B cell (primary cell): Measurements from ENCODE around the gene LRP2. TPM values are rescaled to one million over a fixed set of nuclear protein-coding genes. Genes with fewer than 3 reads are reported as not detected.

ENCODE experiments used
- ATAC-seq: fragments of 200-7000 bp; cut with Tn5 transposase; one replicate; pipeline ENCODE4 v1.10.0; 2021; ENCODE audit warnings: low read depth, mild to moderate bottlenecking, moderate number of reproducible peaks, moderate library complexity
- CTCF ChIA-PET: fragments of 350-600 bp; sonication (Branson Sonifier 250); formaldehyde crosslinking; loops from one replicate; lab custom pipeline; 2021; ENCODE audit warnings: antibody characterized with exemption, inconsistent platforms; lab: Charles Lee
- POLR2A ChIA-PET: fragments of 350-600 bp; sonication (Branson Sonifier 250); formaldehyde crosslinking; loops from one replicate; lab custom pipeline; 2021; ENCODE audit warnings: antibody characterized with exemption; lab: Charles Lee
- DNase-seq: peaks from one replicate; pipeline ENCODE4 v3.0.0; 2013
- H2AFZ ChIP-seq: 2 replicates; pipeline ENCODE4 v1.6.1; 2012; ENCODE audit warnings: mild to moderate bottlenecking, low read depth, low read length; ENCODE audit not compliant: insufficient read depth, poor library complexity, severe bottlenecking
- H3K27ac ChIP-seq, 2 donors: 1 replicate in 1 of 2; 2 replicates in 1 of 2; pipeline ENCODE4 v1.5.1; 2012 to 2013; ENCODE audit warnings: low read length in 2 of 2, mild to moderate bottlenecking in 2 of 2, moderate library complexity in 1 of 2
- H3K27me3 ChIP-seq, 4 experiments: fragments of 200-600 bp in 1 of 4; sonication (generic) in 1 of 4; replicated peaks in 1 of 4; 1 replicate in 2 of 4; 2 replicates in 2 of 4; pipeline versions ENCODE4 v1.6.1 to v1.7.0; 2013 to 2016; ENCODE audit warnings: low read length in 3 of 4, mild to moderate bottlenecking in 2 of 4, mixed read lengths in 1 of 4, moderate library complexity in 1 of 4; ENCODE audit not compliant: insufficient read depth in 4 of 4, control insufficient read depth in 3 of 4; ENCODE audit errors: control extremely low read depth in 1 of 4
- H3K36me3 ChIP-seq, 2 experiments: replicated peaks in 1 of 2; 1 replicate in 1 of 2; 2 replicates in 1 of 2; pipeline versions ENCODE4 v1.6.1 to v1.7.1; 2013; ENCODE audit warnings: low read length in 1 of 2; ENCODE audit not compliant: insufficient read depth in 2 of 2, control insufficient read depth in 1 of 2; ENCODE audit errors: control extremely low read depth in 1 of 2, extremely low read depth in 1 of 2
- H3K4me1 ChIP-seq, 2 donors: fragments of 200-600 bp in 1 of 2; sonication (generic) in 1 of 2; 1 replicate in 1 of 2; 2 replicates in 1 of 2; pipeline versions ENCODE4 v1.5.1 to v1.6.1; 2013 to 2017; ENCODE audit warnings: low read length in 2 of 2; ENCODE audit not compliant: control insufficient read depth in 2 of 2, insufficient read depth in 2 of 2
- H3K4me2 ChIP-seq: replicated peaks from 2 replicates; pipeline ENCODE3; 2012; ENCODE audit warnings: mild to moderate bottlenecking, low read depth, low read length; ENCODE audit not compliant: poor library complexity, severe bottlenecking
- H3K4me3 ChIP-seq, 5 experiments: fragments of 200-600 bp in 1 of 5; sonication (generic) in 1 of 5; 1 replicate in 3 of 5; 2 replicates in 2 of 5; pipeline versions ENCODE4 v1.5.1 to v1.7.0; 2011 to 2016; ENCODE audit warnings: low read length in 4 of 5, mild to moderate bottlenecking in 4 of 5, low read depth in 2 of 5, control low read depth in 1 of 5, moderate library complexity in 1 of 5; ENCODE audit not compliant: insufficient read depth in 1 of 5; ENCODE audit errors: control extremely low read depth in 1 of 5, extremely low read depth in 1 of 5
- H3K79me2 ChIP-seq: fragments of 200-600 bp; sonication (generic); one replicate; pipeline ENCODE4 v1.6.0; 2016; ENCODE audit warnings: low read length; ENCODE audit not compliant: control insufficient read depth, insufficient read depth
- H3K9ac ChIP-seq: fragments of 200-600 bp; sonication (generic); 2 replicates; pipeline ENCODE4 v1.6.1; 2017; ENCODE audit warnings: mild to moderate bottlenecking, low read length, moderate library complexity
- H3K9me3 ChIP-seq, 3 donors: one replicate each; pipeline versions ENCODE4 v1.6.1 to v1.7.1; 2013; ENCODE audit warnings: low read length in 2 of 3; ENCODE audit not compliant: control insufficient read depth in 2 of 3, insufficient read depth in 1 of 3; ENCODE audit errors: control extremely low read depth in 1 of 3
- H4K20me1 ChIP-seq: 2 replicates; pipeline ENCODE4 v1.6.0; 2012; ENCODE audit warnings: mild to moderate bottlenecking, low read length; ENCODE audit not compliant: insufficient read depth, control insufficient read depth, poor library complexity, severe bottlenecking
- H3K27ac Mint-ChIP-seq: one replicate; pipeline ENCODE4 v1.8.0; 2021; ENCODE audit warnings: mixed read lengths
- H3K27me3 Mint-ChIP-seq: one replicate; pipeline ENCODE4 v1.8.0; 2021; ENCODE audit warnings: mixed read lengths
- H3K4me1 Mint-ChIP-seq: one replicate; pipeline ENCODE4 v1.8.0; 2021; ENCODE audit warnings: mixed read lengths
- H3K4me3 Mint-ChIP-seq: one replicate; pipeline ENCODE4 v1.8.0; 2021; ENCODE audit warnings: mixed read lengths
- H3K9me3 Mint-ChIP-seq: one replicate; pipeline ENCODE4 v1.8.0; 2022; ENCODE audit warnings: mixed read lengths; ENCODE audit not compliant: insufficient read depth
- EZH2 ChIP-seq: IDR thresholded peaks from 2 replicates; pipeline ENCODE4 v1.6.1; 2012; ENCODE audit warnings: borderline replicate concordance, low read depth, mild to moderate bottlenecking, moderate library complexity, low read length; ENCODE audit not compliant: insufficient read depth, poor library complexity, severe bottlenecking
- WGBS: methylation state at CpG from one replicate; pipeline ENCODE4 v1.1.5; 2013; ENCODE audit warnings: missing lambda C conversion rate; ENCODE audit not compliant: insufficient coverage; 5-methylcytosine and 5-hydroxymethylcytosine counted together
- intact Hi-C: fragments of 100-400 bp; cut with micrococcal nuclease; formaldehyde crosslinking; loops from one replicate; pipeline ENCODE4 v1.10.0; 2022
- polyA plus RNA-seq: library from polyadenylated mRNA; depleted of rRNA; stranded (reverse); fragments of >200 nt; gene quantifications from 2 replicates; pipeline ENCODE4 v1.2.3, GENCODE V29; 2012
- total RNA-seq, 2 donors: library from RNA; stranded (reverse); fragments of 120-200 nt in 1 of 2; gene quantifications; 1 replicate in 1 of 2; 2 replicates in 1 of 2; pipeline versions ENCODE4 v1.2.3 to v1.2.4, GENCODE V29; 2013 to 2022
- TF ChIP-seq, protein P1 (sequence below): fragments of 200-600 bp; IDR thresholded peaks from one replicate; pipeline ENCODE4 v1.8.0; 2022; ENCODE audit warnings: antibody characterized with exemption, mild to moderate bottlenecking

The LRP2 gene
- total and polyA plus RNA-seq, 2 donors (not counting 1 experiment from before 2014, with no cell fraction given) = not detected

DNA sequence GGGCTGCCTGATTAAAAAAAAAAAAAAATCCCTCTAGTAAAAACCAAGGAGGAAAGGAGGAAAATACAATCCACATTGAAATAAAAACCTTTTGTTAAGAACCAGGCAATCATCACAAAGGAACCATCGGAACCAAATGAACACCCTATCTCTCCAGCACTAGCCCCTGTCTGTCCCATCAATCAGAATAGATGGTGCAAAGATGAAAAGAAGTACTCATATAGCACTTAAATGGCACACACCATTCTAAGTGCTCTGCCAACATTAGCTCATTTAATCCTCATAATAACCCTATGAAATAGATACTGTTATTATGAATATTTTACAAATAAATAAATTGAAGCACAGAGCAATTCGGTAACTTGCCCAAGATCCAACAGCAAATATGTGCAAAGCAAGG lies 38.5 kb downstream of the LRP2 start:
- Mint-ChIP-seq H3K27ac (no peak overlapping the region), H3K27me3 (peaks cover 6% of the 10 kb centered on the region), H3K4me3 (no peak overlapping the region), H3K9me3 (no peaks in the 10 kb centered on the region), H3K4me1 (no peaks in the 10 kb centered on the region)
- CTCF ChIA-PET = no interaction called here
- no peak for TF ChIP-seq EZH2
- TF ChIP-seq, protein P1, sequence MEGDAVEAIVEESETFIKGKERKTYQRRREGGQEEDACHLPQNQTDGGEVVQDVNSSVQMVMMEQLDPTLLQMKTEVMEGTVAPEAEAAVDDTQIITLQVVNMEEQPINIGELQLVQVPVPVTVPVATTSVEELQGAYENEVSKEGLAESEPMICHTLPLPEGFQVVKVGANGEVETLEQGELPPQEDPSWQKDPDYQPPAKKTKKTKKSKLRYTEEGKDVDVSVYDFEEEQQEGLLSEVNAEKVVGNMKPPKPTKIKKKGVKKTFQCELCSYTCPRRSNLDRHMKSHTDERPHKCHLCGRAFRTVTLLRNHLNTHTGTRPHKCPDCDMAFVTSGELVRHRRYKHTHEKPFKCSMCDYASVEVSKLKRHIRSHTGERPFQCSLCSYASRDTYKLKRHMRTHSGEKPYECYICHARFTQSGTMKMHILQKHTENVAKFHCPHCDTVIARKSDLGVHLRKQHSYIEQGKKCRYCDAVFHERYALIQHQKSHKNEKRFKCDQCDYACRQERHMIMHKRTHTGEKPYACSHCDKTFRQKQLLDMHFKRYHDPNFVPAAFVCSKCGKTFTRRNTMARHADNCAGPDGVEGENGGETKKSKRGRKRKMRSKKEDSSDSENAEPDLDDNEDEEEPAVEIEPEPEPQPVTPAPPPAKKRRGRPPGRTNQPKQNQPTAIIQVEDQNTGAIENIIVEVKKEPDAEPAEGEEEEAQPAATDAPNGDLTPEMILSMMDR = no peak
- intact Hi-C loops = no loop called here
- no peak for ATAC-seq
- Histone ChIP-seq H3K27me3 (no peaks in the 10 kb centered on the region), H3K79me2 (no peaks in the 10 kb centered on the region), H3K4me1 (no peaks in the 10 kb centered on the region), H3K9ac (no peak overlapping the region), H3K4me2 (no peak overlapping the region), H3K27ac (no peak overlapping the region), H3K9me3 (no peaks in the 10 kb centered on the region), H3K4me3 (no peak overlapping the region), H3K36me3 (no peaks in the 10 kb centered on the region), H4K20me1 (no peaks in the 10 kb centered on the region), H2AFZ (no peak overlapping the region)
- DNase-seq = no peak
- POLR2A ChIA-PET = no interaction called here
- WGBS = no CpG with 5 or more reads among the region's 2 CpGs

DNA sequence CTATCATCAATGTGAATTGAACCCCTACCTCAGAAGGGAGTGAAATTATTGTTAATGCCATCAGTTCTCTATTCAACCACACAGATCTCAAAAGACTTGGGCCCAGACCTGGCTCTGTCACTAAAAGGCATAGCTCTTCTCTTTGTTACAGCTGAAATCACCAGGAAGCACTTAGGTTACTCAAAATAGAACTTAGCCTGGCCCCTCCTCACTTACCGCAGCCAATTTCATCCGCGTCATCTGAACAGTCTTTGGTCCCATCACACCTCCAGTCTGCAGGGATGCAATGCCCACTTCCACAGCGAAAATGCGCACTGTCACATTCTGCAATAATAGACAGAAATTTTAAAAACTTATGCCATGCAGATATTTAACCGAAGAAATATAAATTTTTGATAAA lies 41.8 kb downstream of the LRP2 start:
- Histone ChIP-seq H3K9ac (no peak overlapping the region), H3K4me1 (no peaks in the 10 kb centered on the region), H3K27ac (no peak overlapping the region), H3K4me2 (no peak overlapping the region), H3K9me3 (no peaks in the 10 kb centered on the region), H3K4me3 (no peak overlapping the region), H3K36me3 (no peaks in the 10 kb centered on the region), H4K20me1 (no peaks in the 10 kb centered on the region), H2AFZ (no peak overlapping the region), H3K27me3 (no peaks in the 10 kb centered on the region), H3K79me2 (no peaks in the 10 kb centered on the region)
- H3K27ac Mint-ChIP-seq = no peak overlapping the region
- ChIA-PET POLR2A (no interaction called here), CTCF (no interaction called here)
- WGBS = 98% methylated on average over 3 of the region's 6 CpGs
- no peaks in the 10 kb centered on the region for H3K9me3 Mint-ChIP-seq
- TF ChIP-seq, protein P1 = no peak
- no peak for TF ChIP-seq EZH2
- intact Hi-C loops = no loop called here
- H3K27me3 Mint-ChIP-seq = peaks cover 13% of the 10 kb centered on the region
- ATAC-seq = no peak
- no peaks in the 10 kb centered on the region for H3K4me1 Mint-ChIP-seq
- H3K4me3 Mint-ChIP-seq = no peak overlapping the region
- DNase-seq = no peak
